ENCODE data around the gene PDZRN4.

The PDZRN4 gene

GRCh38 chr12:41548926-41549325 lies 360.8 kb downstream of the PDZRN4 start:
- no peak overlapping the region for H3K4me3 ChIP-seq (ENCODE audit: low read length)
- no peak for DNase-seq (ENCODE audit: low read depth)
- TF ChIP-seq, protein P1, sequence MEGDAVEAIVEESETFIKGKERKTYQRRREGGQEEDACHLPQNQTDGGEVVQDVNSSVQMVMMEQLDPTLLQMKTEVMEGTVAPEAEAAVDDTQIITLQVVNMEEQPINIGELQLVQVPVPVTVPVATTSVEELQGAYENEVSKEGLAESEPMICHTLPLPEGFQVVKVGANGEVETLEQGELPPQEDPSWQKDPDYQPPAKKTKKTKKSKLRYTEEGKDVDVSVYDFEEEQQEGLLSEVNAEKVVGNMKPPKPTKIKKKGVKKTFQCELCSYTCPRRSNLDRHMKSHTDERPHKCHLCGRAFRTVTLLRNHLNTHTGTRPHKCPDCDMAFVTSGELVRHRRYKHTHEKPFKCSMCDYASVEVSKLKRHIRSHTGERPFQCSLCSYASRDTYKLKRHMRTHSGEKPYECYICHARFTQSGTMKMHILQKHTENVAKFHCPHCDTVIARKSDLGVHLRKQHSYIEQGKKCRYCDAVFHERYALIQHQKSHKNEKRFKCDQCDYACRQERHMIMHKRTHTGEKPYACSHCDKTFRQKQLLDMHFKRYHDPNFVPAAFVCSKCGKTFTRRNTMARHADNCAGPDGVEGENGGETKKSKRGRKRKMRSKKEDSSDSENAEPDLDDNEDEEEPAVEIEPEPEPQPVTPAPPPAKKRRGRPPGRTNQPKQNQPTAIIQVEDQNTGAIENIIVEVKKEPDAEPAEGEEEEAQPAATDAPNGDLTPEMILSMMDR (conservative IDR thresholded peaks at IDR 0.05; ENCODE audit: low read length) = no peak

GRCh38 chr12:41552588-41552987 lies 364.5 kb downstream of the PDZRN4 start:
- no peak for DNase-seq (ENCODE audit: low read depth)
- TF ChIP-seq, protein P1 (conservative IDR thresholded peaks at IDR 0.05; ENCODE audit: low read length) = no peak
- no peak overlapping the region for H3K4me3 ChIP-seq (ENCODE audit: low read length)

- no peak overlapping the region for H3K4me3 ChIP-seq (ENCODE audit: low read length)
- DNase-seq (ENCODE audit: low read depth) = no peak
- TF ChIP-seq, protein P1 (conservative IDR thresholded peaks at IDR 0.05; ENCODE audit: low read length) = no peak
These were observed 368.1 kb downstream of the PDZRN4 start for GRCh38 chr12:41556176-41556575.

DNA sequence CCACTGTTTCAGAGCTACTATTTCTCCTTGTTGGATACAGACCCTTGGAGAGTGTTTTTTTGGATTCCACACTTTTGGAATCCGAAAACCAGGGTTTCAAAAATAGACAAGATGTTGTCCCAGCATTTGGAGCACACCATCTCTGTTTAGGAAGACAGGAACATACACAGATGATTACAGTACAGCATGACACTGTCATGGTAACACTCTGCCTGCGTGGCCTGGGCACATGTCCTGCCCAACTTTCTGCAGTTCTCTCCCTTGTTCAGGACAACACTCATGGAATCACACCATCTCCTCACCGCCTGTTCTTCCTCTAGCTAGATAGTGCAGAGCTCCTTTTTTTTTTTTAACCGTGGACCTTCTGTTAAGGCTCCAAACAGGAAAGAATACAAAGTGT lies 369.2 kb downstream of the PDZRN4 start:
- DNase-seq (ENCODE audit: low read depth) = no peak
- TF ChIP-seq, protein P1 (conservative IDR thresholded peaks at IDR 0.05; ENCODE audit: low read length) = no peak
- no peak overlapping the region for H3K4me3 ChIP-seq (ENCODE audit: low read length)

- DNase-seq (ENCODE audit: low read depth) = no peak
- no peak overlapping the region for H3K4me3 ChIP-seq (ENCODE audit: low read length)
- TF ChIP-seq, protein P1 (conservative IDR thresholded peaks at IDR 0.05; ENCODE audit: low read length) = no peak
These were observed 370.6 kb downstream of the PDZRN4 start for GRCh38 chr12:41558671-41559070.

DNA sequence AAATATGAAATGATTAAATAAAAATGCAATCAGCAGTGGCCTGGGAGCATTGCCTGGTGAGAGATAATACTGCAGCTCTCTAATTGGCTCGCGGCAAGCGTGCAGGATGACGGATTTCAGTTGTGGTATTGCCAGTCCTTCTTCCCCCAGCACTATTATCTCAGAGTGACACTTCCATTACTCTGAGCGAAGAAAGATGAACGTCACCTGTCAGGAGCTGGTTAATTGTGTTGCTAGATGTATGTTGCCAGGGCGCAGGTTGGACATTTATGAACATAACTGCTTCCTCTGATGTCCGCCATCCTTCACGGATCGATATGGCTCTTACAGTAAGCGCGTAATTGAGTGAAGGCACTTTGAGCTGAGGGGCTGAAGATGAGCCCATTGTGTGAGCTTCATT lies 374.9 kb downstream of the PDZRN4 start:
- TF ChIP-seq, protein P1 (conservative IDR thresholded peaks at IDR 0.05; ENCODE audit: low read length) = no peak
- no peak for DNase-seq (ENCODE audit: low read depth)
- no peak overlapping the region for H3K4me3 ChIP-seq (ENCODE audit: low read length)

DNA sequence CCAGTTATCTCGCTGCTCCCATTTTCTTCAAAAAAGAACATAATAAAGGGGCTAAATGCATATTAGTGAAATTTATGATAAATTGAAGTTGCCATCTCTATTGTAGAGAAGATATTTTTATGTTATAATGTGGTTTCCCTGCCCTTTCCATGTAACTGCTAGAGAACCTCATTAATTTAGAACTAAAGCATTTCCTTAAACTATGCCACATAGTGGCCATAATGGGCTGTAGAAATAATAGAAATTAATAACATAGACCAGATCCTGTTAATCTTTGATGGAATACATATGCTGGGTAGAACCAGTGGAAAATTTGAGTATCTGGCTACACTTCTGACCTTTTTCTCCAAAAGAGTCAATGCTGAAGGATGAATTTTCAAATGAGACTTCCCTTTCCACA lies 376.7 kb downstream of the PDZRN4 start:
- no peak overlapping the region for H3K4me3 ChIP-seq (ENCODE audit: low read length)
- no peak for DNase-seq (ENCODE audit: low read depth)
- TF ChIP-seq, protein P1 (conservative IDR thresholded peaks at IDR 0.05; ENCODE audit: low read length) = no peak
